HG03103 (cell line): ENCODE data around the gene TEX53.
A peak's percentile ranks its signal among the peaks of the same experiment; 100 is the strongest.

ENCODE experiments used
- ATAC-seq: cut with Tn5 transposase; IDR thresholded peaks from one replicate; pipeline ENCODE4 v1.9.1; 2021; ENCODE audit warnings: low read depth; ENCODE audit not compliant: unreplicated experiment

TEX53 gene

GRCh38 chr9:114643001-114643400 is 14.6 kb downstream of the TEX53 start:
- no peak for ATAC-seq

GRCh38 chr9:114641967-114642366 is 15.6 kb downstream of the TEX53 start:
- ATAC-seq, result no peak

- ATAC-seq, result no peak
Measured at GRCh38 chr9:114638404-114638803, 19.2 kb downstream of the TEX53 start.

GRCh38 chr9:114634387-114634786 is 23.2 kb downstream of the TEX53 start:
- ATAC-seq, result no peak

- ATAC-seq, result no peak
Measured at GRCh38 chr9:114633438-114634089, 24.0 kb downstream of the TEX53 start.

GRCh38 chr9:114631166-114631565 is 26.4 kb downstream of the TEX53 start:
- ATAC-seq, result no peak

- ATAC-seq, result no peak
Measured at GRCh38 chr9:114629563-114630090, 28.0 kb downstream of the TEX53 start.

- ATAC-seq, result no peak
Measured at GRCh38 chr9:114627553-114627952, 30.1 kb downstream of the TEX53 start.

- ATAC-seq, result no peak
Measured at GRCh38 chr9:114626415-114627020, 31.1 kb downstream of the TEX53 start.

GRCh38 chr9:114624677-114625076 is 32.9 kb downstream of the TEX53 start:
- ATAC-seq, result no peak

- ATAC-seq, result no peak
Measured at GRCh38 chr9:114621975-114622609, 35.5 kb downstream of the TEX53 start.

- no peak for ATAC-seq
Measured at GRCh38 chr9:114621561-114621960, 36.0 kb downstream of the TEX53 start.

GRCh38 chr9:114619191-114619761 is 38.3 kb downstream of the TEX53 start:
- ATAC-seq, result no peak

- peak; percentile 61 for ATAC-seq
Measured at GRCh38 chr9:114616684-114617520, 40.7 kb downstream of the TEX53 start.

- no peak for ATAC-seq
Measured at GRCh38 chr9:114614373-114614772, 43.2 kb downstream of the TEX53 start.

- no peak for ATAC-seq
Measured at GRCh38 chr9:114613919-114614318, 43.7 kb downstream of the TEX53 start.

- no peak for ATAC-seq
Measured at GRCh38 chr9:114613087-114613486, 44.5 kb downstream of the TEX53 start.

- ATAC-seq, result no peak
Measured at GRCh38 chr9:114612272-114612923, 45.2 kb downstream of the TEX53 start.

- ATAC-seq, result peak; percentile 17
Measured at GRCh38 chr9:114611516-114612271, 45.9 kb downstream of the TEX53 start.

- no peak for ATAC-seq
Measured at GRCh38 chr9:114608525-114608796, 49.1 kb downstream of the TEX53 start.
